SK-N-SH (cell line): ENCODE results near the gene HERC4.

Experiments used
- EZH2phosphoT487 ChIP-seq: fragments of 200-600 bp; sonication (generic); IDR thresholded peaks from 2 replicates; pipeline ENCODE4 v1.6.1; 2017; ENCODE audit warnings: low read depth, mixed run types, mild to moderate bottlenecking, antibody characterized with exemption, moderate library complexity, borderline replicate concordance
- FOXM1 ChIP-seq: IDR thresholded peaks from 2 replicates; pipeline ENCODE4 v1.4.0; 2012; ENCODE audit warnings: low read depth, mild to moderate bottlenecking
- GABPA ChIP-seq: IDR thresholded peaks from 2 replicates; pipeline ENCODE4 v1.4.0; 2012; ENCODE audit warnings: low read depth, mild to moderate bottlenecking
- JUND ChIP-seq: IDR thresholded peaks from 2 replicates; pipeline ENCODE4 v1.4.0; 2012
- NFIC ChIP-seq: IDR thresholded peaks from 2 replicates; pipeline ENCODE4 v1.4.0; 2012; ENCODE audit warnings: borderline replicate concordance
- NRF1 ChIP-seq: IDR thresholded peaks from 2 replicates; pipeline ENCODE4 v1.6.1; 2012; ENCODE audit warnings: low read depth, mild to moderate bottlenecking, low read length
- POLR2AphosphoS5 ChIP-seq: IDR thresholded peaks from 2 replicates; pipeline ENCODE4 v1.6.1; 2012; ENCODE audit warnings: low read depth, low read length
- RAD21 ChIP-seq: IDR thresholded peaks from 2 replicates; pipeline ENCODE4 v1.6.1; 2012; ENCODE audit warnings: mild to moderate bottlenecking, low read length
- RFX5 ChIP-seq: IDR thresholded peaks from 2 replicates; pipeline ENCODE4 v1.6.1; 2012; ENCODE audit warnings: mild to moderate bottlenecking, improper control_type of control experiment, low read length
- SIN3A ChIP-seq: IDR thresholded peaks from 2 replicates; pipeline ENCODE4 v1.6.1; 2012; ENCODE audit warnings: low read depth, mild to moderate bottlenecking, low read length, moderate library complexity, borderline replicate concordance
- TF ChIP-seq, protein P1 (sequence below): fragments of 200-600 bp; sonication (generic); IDR thresholded peaks from 2 replicates; pipeline ENCODE4 v1.6.1; 2017; ENCODE audit warnings: antibody characterized with exemption, mild to moderate bottlenecking, moderate library complexity
- TF ChIP-seq, protein P2 (sequence below): IDR thresholded peaks from 2 replicates; pipeline ENCODE4 v1.6.1; 2012; ENCODE audit warnings: mild to moderate bottlenecking, low read depth, low read length, moderate library complexity
- TF ChIP-seq, protein P3 (sequence below): IDR thresholded peaks from 2 replicates; pipeline ENCODE4 v1.4.0; 2012; ENCODE audit warnings: low read depth
- TF ChIP-seq, protein P4 (sequence below): IDR thresholded peaks from 2 replicates; pipeline ENCODE4 v1.4.0; 2012; ENCODE audit warnings: low read depth, borderline replicate concordance

GRCh38 chr10:67935223-67935622, 139.9 kb downstream of the HERC4 start:
- TF ChIP-seq, protein P1, sequence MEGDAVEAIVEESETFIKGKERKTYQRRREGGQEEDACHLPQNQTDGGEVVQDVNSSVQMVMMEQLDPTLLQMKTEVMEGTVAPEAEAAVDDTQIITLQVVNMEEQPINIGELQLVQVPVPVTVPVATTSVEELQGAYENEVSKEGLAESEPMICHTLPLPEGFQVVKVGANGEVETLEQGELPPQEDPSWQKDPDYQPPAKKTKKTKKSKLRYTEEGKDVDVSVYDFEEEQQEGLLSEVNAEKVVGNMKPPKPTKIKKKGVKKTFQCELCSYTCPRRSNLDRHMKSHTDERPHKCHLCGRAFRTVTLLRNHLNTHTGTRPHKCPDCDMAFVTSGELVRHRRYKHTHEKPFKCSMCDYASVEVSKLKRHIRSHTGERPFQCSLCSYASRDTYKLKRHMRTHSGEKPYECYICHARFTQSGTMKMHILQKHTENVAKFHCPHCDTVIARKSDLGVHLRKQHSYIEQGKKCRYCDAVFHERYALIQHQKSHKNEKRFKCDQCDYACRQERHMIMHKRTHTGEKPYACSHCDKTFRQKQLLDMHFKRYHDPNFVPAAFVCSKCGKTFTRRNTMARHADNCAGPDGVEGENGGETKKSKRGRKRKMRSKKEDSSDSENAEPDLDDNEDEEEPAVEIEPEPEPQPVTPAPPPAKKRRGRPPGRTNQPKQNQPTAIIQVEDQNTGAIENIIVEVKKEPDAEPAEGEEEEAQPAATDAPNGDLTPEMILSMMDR = no peak
- TF ChIP-seq, protein P2, sequence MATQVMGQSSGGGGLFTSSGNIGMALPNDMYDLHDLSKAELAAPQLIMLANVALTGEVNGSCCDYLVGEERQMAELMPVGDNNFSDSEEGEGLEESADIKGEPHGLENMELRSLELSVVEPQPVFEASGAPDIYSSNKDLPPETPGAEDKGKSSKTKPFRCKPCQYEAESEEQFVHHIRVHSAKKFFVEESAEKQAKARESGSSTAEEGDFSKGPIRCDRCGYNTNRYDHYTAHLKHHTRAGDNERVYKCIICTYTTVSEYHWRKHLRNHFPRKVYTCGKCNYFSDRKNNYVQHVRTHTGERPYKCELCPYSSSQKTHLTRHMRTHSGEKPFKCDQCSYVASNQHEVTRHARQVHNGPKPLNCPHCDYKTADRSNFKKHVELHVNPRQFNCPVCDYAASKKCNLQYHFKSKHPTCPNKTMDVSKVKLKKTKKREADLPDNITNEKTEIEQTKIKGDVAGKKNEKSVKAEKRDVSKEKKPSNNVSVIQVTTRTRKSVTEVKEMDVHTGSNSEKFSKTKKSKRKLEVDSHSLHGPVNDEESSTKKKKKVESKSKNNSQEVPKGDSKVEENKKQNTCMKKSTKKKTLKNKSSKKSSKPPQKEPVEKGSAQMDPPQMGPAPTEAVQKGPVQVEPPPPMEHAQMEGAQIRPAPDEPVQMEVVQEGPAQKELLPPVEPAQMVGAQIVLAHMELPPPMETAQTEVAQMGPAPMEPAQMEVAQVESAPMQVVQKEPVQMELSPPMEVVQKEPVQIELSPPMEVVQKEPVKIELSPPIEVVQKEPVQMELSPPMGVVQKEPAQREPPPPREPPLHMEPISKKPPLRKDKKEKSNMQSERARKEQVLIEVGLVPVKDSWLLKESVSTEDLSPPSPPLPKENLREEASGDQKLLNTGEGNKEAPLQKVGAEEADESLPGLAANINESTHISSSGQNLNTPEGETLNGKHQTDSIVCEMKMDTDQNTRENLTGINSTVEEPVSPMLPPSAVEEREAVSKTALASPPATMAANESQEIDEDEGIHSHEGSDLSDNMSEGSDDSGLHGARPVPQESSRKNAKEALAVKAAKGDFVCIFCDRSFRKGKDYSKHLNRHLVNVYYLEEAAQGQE = no peak
- TF ChIP-seq RAD21 (no peak), EZH2phosphoT487 (no peak), GABPA (no peak), JUND (no peak), POLR2AphosphoS5 (no peak), NRF1 (no peak), RFX5 (no peak), SIN3A (no peak), FOXM1 (no peak), NFIC (no peak)
- TF ChIP-seq, protein P3, sequence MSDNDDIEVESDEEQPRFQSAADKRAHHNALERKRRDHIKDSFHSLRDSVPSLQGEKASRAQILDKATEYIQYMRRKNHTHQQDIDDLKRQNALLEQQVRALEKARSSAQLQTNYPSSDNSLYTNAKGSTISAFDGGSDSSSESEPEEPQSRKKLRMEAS = no peak
- TF ChIP-seq, protein P4, sequence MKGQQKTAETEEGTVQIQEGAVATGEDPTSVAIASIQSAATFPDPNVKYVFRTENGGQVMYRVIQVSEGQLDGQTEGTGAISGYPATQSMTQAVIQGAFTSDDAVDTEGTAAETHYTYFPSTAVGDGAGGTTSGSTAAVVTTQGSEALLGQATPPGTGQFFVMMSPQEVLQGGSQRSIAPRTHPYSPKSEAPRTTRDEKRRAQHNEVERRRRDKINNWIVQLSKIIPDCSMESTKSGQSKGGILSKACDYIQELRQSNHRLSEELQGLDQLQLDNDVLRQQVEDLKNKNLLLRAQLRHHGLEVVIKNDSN = no peak
